HepG2 (cell line): Measurements from ENCODE around the gene RTP5. TPM values are rescaled to one million over a fixed set of nuclear protein-coding genes. Genes with fewer than 3 reads are reported as not detected.

ENCODE experiments used
- ARNT ChIP-seq: fragments of 450-650 bp; IDR thresholded peaks from 2 replicates; pipeline ENCODE4 v1.6.1; 2017
- CENPT ChIP-seq: sonication (generic); formaldehyde crosslinking; IDR thresholded peaks from 2 replicates; pipeline ENCODE4 v1.8.0; 2022; ENCODE audit warnings: low read depth, mild to moderate bottlenecking, moderate library complexity, missing genetic modification reagents
- FIP1L1 ChIP-seq: fragments of 200-400 bp; formaldehyde crosslinking; IDR thresholded peaks from 2 replicates; pipeline ENCODE4 v1.6.1; 2018; ENCODE audit warnings: low read depth, mild to moderate bottlenecking, low read length, moderate library complexity, borderline replicate concordance; ENCODE audit not compliant: insufficient read depth
- IKZF1 ChIP-seq: fragments of 450-650 bp; IDR thresholded peaks from 2 replicates; pipeline ENCODE4 v1.7.1; 2016
- KLF13 ChIP-seq: sonication (generic); formaldehyde crosslinking; IDR thresholded peaks from 2 replicates; pipeline ENCODE4 v1.4.0; 2020; ENCODE audit warnings: mild to moderate bottlenecking, missing genetic modification reagents
- MLXIP ChIP-seq: sonication (generic); formaldehyde crosslinking; IDR thresholded peaks from 2 replicates; pipeline ENCODE4 v1.9.0; 2021; ENCODE audit warnings: missing genetic modification reagents, borderline replicate concordance
- NFE2L2 ChIP-seq: fragments of 150-350 bp; IDR thresholded peaks from 2 replicates; pipeline ENCODE4 v1.6.1; 2014; ENCODE audit warnings: low read length
- POGZ ChIP-seq: sonication (generic); formaldehyde crosslinking; IDR thresholded peaks from 2 replicates; pipeline ENCODE4 v1.4.0; 2020; ENCODE audit warnings: mild to moderate bottlenecking, missing genetic modification reagents
- RBAK ChIP-seq: sonication (generic); formaldehyde crosslinking; IDR thresholded peaks from 2 replicates; pipeline ENCODE4 v1.5.1; 2020; ENCODE audit warnings: mild to moderate bottlenecking, missing genetic modification reagents
- REPIN1 ChIP-seq: sonication (generic); formaldehyde crosslinking; IDR thresholded peaks from 2 replicates; pipeline ENCODE4 v1.8.0; 2022; ENCODE audit warnings: missing genetic modification reagents, low read depth, mild to moderate bottlenecking, borderline replicate concordance
- SKIL ChIP-seq: sonication (generic); formaldehyde crosslinking; IDR thresholded peaks from 2 replicates; pipeline ENCODE4 v1.8.0; 2022; ENCODE audit warnings: missing genetic modification reagents, mild to moderate bottlenecking, moderate library complexity, borderline replicate concordance
- THAP9 ChIP-seq: sonication (generic); formaldehyde crosslinking; IDR thresholded peaks from 2 replicates; pipeline ENCODE4; 2020; ENCODE audit warnings: missing genetic modification reagents, mild to moderate bottlenecking, borderline replicate concordance
- THRA ChIP-seq: sonication (generic); formaldehyde crosslinking; IDR thresholded peaks from 2 replicates; pipeline ENCODE4 v1.4.0; 2020; ENCODE audit warnings: missing genetic modification reagents, borderline replicate concordance
- ZBTB34 ChIP-seq: sonication (generic); formaldehyde crosslinking; IDR thresholded peaks from 2 replicates; pipeline ENCODE4 v1.8.0; 2022; ENCODE audit warnings: mild to moderate bottlenecking, missing genetic modification reagents
- ZNF713 ChIP-seq: sonication (generic); formaldehyde crosslinking; IDR thresholded peaks from 2 replicates; pipeline ENCODE4 v1.4.0; 2020; ENCODE audit warnings: mild to moderate bottlenecking, missing genetic modification reagents
- ZNF878 ChIP-seq: sonication (generic); formaldehyde crosslinking; IDR thresholded peaks from 2 replicates; pipeline ENCODE4 v1.8.1; 2023; ENCODE audit warnings: mild to moderate bottlenecking, missing genetic modification reagents, moderate library complexity
- polyA plus RNA-seq, 8 experiments: library from polyadenylated mRNA; depleted of rRNA in 3 of 8; stranded (reverse) in 7 of 8; unstranded in 1 of 8; fragments of >200 nt; fragmentation: Illumina TruSeq in 4 of 8; extraction: Trizol in 4 of 8; gene quantifications; 2 replicates each; pipeline versions ENCODE4 v1.2.1 to v1.2.3, GENCODE V29; 2011 to 2016; ENCODE audit warnings: low read depth in 4 of 8, missing spikeins in 1 of 8, mixed read lengths in 1 of 8; ENCODE audit not compliant: insufficient read depth in 1 of 8
- total RNA-seq, 5 experiments: library from RNA; depleted of rRNA; stranded (reverse); fragments of >200 nt; fragmentation: Illumina TruSeq; extraction: Trizol; gene quantifications; 2 replicates each; pipeline ENCODE4 v1.2.3, GENCODE V29; 2016; ENCODE audit warnings: low read depth in 1 of 5
- TF ChIP-seq, protein P1 (sequence below): sonication (generic); formaldehyde crosslinking; IDR thresholded peaks from 2 replicates; pipeline ENCODE4 v1.8.0; 2023; ENCODE audit warnings: mild to moderate bottlenecking, missing genetic modification reagents

RTP5 gene
- total and polyA plus RNA-seq, 2 of the 13 experiments (the other 11 are each of a cell fraction or from before 2014, with no cell fraction given) = not detected

GRCh38 chr2:241864168-241864849 lies 5.2 kb upstream of the RTP5 start (continued):
- TF ChIP-seq FIP1L1 = no peak
- TF ChIP-seq CENPT (CRISPR knock-in tag) = no peak
- no peak for TF ChIP-seq RBAK (CRISPR knock-in tag)
- TF ChIP-seq KLF13 (CRISPR knock-in tag) = no peak
- TF ChIP-seq IKZF1 = peak; percentile 84; the same call in 1 of the 2 replicates
- TF ChIP-seq ZNF713 (CRISPR knock-in tag) = no peak
- no peak for TF ChIP-seq REPIN1 (CRISPR knock-in tag)
- TF ChIP-seq, protein P1, sequence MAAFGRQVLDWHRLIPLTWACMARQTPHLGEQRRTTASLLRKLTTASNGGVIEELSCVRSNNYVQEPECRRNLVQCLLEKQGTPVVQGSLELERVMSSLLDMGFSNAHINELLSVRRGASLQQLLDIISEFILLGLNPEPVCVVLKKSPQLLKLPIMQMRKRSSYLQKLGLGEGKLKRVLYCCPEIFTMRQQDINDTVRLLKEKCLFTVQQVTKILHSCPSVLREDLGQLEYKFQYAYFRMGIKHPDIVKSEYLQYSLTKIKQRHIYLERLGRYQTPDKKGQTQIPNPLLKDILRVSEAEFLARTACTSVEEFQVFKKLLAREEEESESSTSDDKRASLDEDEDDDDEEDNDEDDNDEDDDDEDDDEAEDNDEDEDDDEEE = no peak
- TF ChIP-seq MLXIP (CRISPR knock-in tag) = no peak
- TF ChIP-seq THAP9 = no peak
- no peak for TF ChIP-seq ZNF878 (CRISPR knock-in tag)
- TF ChIP-seq ARNT = 0 out of 2 replicates have a peak, but pooled peaks have one; percentile 15
- TF ChIP-seq ZBTB34 (CRISPR knock-in tag) = no peak
- TF ChIP-seq THRA = no peak
- TF ChIP-seq POGZ (CRISPR knock-in tag) = no peak
- TF ChIP-seq SKIL = peak; percentile 41; the same call in 1 of the 2 replicates
- no peak for TF ChIP-seq NFE2L2
